Kidney epithelial cell (primary cell): ENCODE results near the gene NFASC. TPM values are rescaled to one million over a fixed set of nuclear protein-coding genes. Genes with fewer than 3 reads are reported as not detected.

Experiments used
- DNase-seq: peaks from one replicate; pipeline ENCODE4 v3.0.0-alpha.2; 2010; ENCODE audit warnings: low read depth
- H3K27me3 ChIP-seq: 2 replicates; pipeline ENCODE4 v1.6.0; 2011; ENCODE audit warnings: low read length; ENCODE audit not compliant: control insufficient read depth, insufficient read depth
- H3K36me3 ChIP-seq: 2 replicates; pipeline ENCODE4 v1.5.1; 2011; ENCODE audit warnings: low read length; ENCODE audit not compliant: control insufficient read depth, insufficient read depth
- H3K4me3 ChIP-seq: 2 replicates; pipeline ENCODE4 v1.5.1; 2011; ENCODE audit warnings: low read depth, mild to moderate bottlenecking, control low read depth, low read length
- CTCF ChIP-seq: IDR thresholded peaks from 2 replicates; pipeline ENCODE4 v1.5.1; 2011; ENCODE audit warnings: mild to moderate bottlenecking, moderate library complexity, low read length, control low read depth, inconsistent platforms; ENCODE audit not compliant: insufficient read depth, poor library complexity, severe bottlenecking
- total RNA-seq: library from RNA; depleted of rRNA; stranded (reverse); fragments of >200 nt; gene quantifications from 2 replicates; pipeline ENCODE4 v1.2.3, GENCODE V29; 2015

NFASC gene
- total RNA-seq, 1 donor from 2014 or later = 1.2 TPM

DNA sequence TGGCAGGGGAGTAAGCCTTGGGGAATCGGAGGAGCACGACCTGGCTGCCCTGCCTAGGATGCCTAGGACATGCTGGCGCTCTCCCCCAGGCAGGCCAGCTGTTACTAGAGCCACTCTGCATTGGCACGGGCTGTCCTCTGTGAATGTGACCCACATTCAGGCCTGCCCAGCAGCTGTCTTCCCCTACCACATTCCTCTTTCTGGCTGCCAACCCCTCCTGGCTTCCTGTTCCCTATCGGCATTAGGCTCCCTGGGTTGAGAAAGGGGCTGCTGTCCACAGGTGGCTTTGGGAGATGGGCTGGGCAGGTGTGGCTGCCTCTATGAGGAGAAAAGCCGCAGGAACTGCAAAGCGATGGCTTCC lies 2.3 kb upstream of the NFASC start:
- Histone ChIP-seq H3K36me3 (no peaks in the 10 kb centered on the region), H3K27me3 (peaks cover 6% of the 10 kb centered on the region), H3K4me3 (no peak overlapping the region)
- no peak for TF ChIP-seq CTCF
- DNase-seq = no peak

GRCh38 chr1:204869097-204869496 lies 1.6 kb upstream of the NFASC start:
- Histone ChIP-seq H3K36me3 (no peaks in the 10 kb centered on the region), H3K4me3 (no peak overlapping the region), H3K27me3 (peaks cover 6% of the 10 kb centered on the region)
- no peak for TF ChIP-seq CTCF
- DNase-seq = no peak

DNA sequence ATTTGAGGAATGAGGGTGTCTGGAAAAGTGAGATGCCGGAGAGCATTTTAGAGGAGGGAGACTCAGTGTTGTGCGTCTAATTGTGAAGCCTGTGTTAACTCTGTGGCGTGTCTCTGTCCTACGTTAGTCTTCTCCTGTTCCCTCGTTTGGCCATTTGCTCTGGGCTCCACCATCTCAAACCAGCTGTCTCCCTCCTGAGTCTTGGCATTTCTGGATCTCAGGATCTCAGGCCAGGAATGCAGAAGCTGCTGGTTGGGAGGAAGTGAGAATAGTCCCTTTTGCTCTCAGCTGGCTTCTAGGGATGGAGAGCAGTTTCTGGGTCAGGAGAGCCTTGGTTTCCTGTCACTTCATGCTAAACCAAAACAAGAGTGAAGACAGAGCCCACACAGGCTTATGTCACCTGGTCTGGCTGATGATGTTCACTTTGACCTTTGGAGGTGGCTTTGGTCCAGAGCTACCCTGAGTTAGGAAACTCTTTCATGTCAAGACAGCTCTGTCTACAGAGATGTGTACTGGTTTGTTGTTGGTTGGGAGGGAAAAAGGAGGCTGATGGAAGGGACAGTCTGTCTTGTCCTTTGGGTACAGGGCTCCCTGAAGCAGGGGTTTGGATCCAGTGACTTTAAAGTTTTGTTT lies 859 bp downstream of the NFASC start:
- H3K27me3 ChIP-seq = peaks cover 6% of the 10 kb centered on the region
- TF ChIP-seq CTCF = no peak

GRCh38 chr1:204872262-204872881 lies 1.7 kb downstream of the NFASC start:
- DNase-seq = no peak
- no peak for TF ChIP-seq CTCF
- Histone ChIP-seq H3K27me3 (peaks cover 6% of the 10 kb centered on the region), H3K4me3 (no peak overlapping the region), H3K36me3 (no peaks in the 10 kb centered on the region)

More for the DNA sequence above, 859 bp downstream of the NFASC start:
- Histone ChIP-seq H3K4me3 (no peak overlapping the region), H3K36me3 (no peaks in the 10 kb centered on the region)
- DNase-seq = no peak

GRCh38 chr1:204873176-204873575 lies 2.5 kb downstream of the NFASC start:
- Histone ChIP-seq H3K4me3 (no peak overlapping the region), H3K36me3 (no peaks in the 10 kb centered on the region), H3K27me3 (peaks cover 8% of the 10 kb centered on the region)
- no peak for DNase-seq
- no peak for TF ChIP-seq CTCF

DNA sequence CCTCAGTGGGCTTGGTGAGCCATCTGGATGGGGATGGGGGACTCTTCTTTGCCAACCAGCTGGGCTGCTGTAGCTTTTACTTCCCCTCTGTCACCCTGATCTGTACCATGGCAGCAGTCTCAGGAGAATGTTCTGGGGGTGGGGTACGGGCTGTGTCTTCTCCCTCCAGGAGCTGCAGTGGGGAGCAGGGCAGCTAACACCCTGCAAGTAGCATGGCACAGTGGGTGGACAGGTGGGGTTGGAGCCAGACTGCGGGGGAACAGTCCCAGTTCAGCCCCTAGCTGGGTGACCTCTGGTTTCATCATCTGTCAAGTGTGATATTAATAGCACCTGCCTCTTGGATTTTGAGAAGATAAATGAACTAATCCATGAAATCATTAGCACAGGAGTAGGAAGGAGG lies 3.1 kb downstream of the NFASC start:
- no peaks in the 10 kb centered on the region for H3K36me3 ChIP-seq
- H3K27me3 ChIP-seq = peaks cover 12% of the 10 kb centered on the region
- DNase-seq = no peak
- H3K4me3 ChIP-seq = no peak overlapping the region
- TF ChIP-seq CTCF = no peak
